HG02610 (cell line): ENCODE results near the gene P2RY14.

ENCODE experiments used
- ATAC-seq: cut with Tn5 transposase; IDR thresholded peaks from one replicate; pipeline ENCODE4 v1.9.1; 2021; ENCODE audit warnings: mild to moderate bottlenecking, moderate library complexity; ENCODE audit not compliant: unreplicated experiment

Gene P2RY14

DNA sequence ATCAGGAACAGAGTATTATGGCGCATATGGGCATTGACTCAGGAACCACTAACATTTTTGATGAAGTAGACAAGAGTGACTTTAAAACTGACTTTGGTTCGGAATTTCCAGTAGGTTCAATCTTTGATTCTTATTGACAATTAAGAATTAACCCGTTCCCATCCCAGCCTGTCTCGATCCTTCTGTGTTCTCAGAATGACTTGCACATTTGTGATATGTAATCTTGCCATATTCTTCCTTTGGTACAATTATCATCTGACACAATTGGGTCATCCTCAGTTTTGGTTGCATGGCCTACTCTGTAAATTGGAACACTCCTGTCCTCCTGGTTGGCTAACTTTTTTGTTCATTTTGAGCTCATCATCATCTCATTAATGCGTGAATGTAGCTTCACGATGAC is 85.8 kb downstream of the P2RY14 start:
- ATAC-seq, result no peak

DNA sequence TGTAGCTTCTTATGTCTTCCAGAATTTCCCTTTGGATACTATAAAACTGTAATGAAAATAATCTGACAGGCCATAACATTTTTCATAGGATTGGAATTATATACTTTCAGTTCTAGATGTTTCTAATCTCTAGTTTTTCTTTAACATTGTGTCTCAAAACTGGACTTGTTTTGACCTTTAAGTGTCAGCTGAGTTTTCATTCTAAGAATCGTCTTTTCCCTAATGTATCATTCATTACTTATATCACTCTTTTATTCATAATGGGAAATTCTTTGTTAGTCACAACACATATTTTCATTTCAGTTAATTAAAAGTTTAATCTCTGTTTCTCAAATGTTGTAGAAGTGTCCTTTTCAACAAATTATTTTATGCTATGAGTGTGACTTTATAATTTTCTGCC is 87.2 kb downstream of the P2RY14 start:
- ATAC-seq, result no peak

- ATAC-seq, result no peak
These were observed 95.1 kb downstream of the P2RY14 start for GRCh38 chr3:151183265-151183671.

GRCh38 chr3:151182349-151183079 is 95.8 kb downstream of the P2RY14 start:
- ATAC-seq, result no peak

GRCh38 chr3:151178208-151178845 is 100.0 kb downstream of the P2RY14 start:
- no peak for ATAC-seq

- no peak for ATAC-seq
These were observed 102.4 kb downstream of the P2RY14 start for GRCh38 chr3:151175952-151176351.

DNA sequence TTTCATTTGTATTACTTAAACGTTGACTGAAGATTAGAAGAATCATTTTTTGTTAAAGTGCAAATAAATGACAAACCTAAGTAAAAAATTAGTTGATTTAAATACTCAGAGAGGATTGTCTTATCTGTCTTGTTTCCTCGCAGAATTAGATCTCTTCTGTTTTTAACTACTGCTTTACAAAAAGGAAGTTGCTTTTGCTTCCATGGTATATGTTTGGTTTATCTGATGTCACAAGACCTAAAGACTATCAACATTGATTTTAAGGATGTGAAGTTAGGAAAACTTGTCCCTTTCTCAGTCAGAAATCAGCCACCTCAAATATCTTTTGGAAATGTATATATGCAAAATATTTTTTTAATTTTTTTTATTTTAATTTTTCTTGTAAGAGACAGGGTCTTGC is 104.0 kb downstream of the P2RY14 start:
- no peak for ATAC-seq

- ATAC-seq, result peak; percentile 68
These were observed 107.1 kb downstream of the P2RY14 start for GRCh38 chr3:151171145-151171757.

DNA sequence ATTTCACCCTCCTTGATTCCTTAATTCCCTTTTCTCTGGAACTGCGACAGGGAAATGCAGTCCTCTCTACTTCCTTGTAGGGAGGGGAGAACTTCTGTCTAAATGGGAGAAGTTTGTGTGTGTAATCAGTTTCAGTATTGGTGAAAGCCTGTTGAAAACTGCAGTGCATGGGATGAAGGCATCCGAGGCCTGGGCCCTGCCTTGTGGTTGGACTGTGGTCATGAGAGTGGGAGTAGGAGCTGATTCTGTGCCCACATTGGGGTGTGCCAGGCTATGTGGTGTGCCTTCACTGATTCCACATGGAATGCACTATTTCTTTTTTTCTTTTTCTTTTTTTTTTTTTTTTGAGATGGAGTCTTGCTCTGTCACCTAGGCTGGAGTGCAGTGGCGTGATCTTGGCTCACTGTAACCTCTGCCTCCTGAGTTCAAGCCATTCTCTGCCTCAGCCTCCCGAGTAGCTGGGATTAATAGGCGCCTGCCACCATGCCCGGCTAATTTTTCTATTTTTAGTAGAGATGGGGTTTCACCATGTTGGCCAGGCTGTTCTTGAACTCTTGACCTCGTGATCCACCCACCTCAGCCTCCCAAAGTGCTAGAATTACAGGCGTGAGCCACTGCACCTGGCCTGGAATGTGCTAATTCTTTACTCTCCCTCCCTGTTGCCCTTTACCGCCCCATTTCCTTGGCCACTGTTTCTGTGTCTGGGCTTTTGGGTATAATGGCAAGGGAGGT is 108.2 kb downstream of the P2RY14 start:
- peak; percentile 37 for ATAC-seq

- peak; percentile 34 for ATAC-seq
These were observed 108.9 kb downstream of the P2RY14 start for GRCh38 chr3:151169262-151169947.

DNA sequence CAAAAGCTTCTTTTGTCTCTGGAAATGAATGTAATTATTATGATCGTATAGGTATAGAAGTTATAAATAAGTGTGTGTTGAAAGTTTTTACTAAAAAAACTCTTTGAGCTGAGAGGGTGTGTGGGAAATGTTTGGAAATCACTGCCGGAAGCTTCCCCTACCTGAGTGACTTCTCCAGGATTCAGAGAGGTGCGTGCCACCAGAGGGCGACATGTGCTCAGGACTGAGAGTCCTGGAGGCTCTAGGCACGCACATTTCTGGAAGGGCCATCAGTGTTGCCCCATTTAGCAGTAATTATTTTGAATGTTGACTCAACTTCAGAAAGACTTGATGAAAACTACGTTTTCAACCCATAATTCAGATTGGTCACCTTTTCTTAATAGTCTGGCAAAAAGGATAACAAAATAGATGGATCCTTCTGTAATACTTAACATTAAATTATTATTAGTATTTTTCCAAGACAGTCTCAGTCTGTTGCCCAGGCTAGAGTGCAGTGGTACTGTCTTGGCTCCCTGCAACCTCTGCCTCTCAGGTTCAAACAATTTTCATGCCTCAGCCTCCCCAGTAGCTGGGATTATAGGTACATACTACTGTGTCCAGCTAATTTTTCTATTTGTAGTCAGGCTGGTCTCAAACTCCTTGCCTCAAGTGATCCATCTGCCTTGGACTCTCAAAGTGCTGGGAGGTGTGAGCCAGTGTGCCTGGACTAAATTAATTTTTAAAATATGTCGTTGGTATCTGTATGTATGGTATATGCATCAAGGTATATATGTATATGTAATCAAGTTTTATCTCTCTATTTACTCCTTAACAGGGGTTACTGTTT is 109.9 kb downstream of the P2RY14 start:
- peak; percentile 57 for ATAC-seq

- no peak for ATAC-seq
These were observed 112.2 kb downstream of the P2RY14 start for GRCh38 chr3:151166161-151166560.

DNA sequence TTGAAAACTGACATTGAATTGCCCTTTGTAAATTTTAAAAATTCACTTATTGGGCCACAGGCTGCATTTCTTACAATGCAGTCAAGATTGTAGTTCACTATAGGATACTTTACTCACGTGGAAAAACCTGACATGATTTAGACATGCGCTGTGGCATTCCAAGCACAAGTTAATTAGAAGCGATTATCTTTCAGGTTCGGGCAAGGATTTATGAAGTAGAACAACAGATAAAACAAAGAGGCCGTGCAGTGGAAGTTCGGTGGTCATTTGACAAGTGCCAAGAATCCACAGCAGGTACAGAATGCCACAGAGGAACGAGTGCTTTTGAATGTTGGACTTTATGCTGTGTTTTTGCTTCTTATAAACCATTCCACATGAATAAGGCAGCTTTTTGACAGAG is 113.1 kb downstream of the P2RY14 start:
- ATAC-seq, result no peak
